Measurements from ENCODE around the gene RTN1.

DNA sequence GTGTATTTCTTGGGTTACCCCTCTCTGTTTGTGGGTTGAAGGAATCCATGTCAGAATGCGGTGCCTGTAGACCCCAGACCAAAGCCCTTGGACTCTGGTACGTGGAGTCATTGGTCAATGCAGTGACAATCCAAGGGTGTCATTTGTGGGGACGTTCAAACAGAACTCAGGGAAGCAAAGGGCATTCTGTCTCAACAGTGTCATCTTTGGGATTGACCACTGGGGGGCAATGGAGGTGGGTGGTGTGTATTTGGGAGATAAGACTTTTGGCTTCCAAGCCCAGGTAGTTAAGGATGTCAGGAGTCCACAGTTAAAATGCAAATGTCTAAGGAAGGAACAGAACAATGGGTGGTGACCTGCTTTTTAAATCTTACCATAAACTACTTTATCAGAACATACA, 239.3 kb downstream of the RTN1 start:
- TF ChIP-seq POLR2A (IDR thresholded peaks at IDR 0.05; ENCODE audit: low read depth, low read length) (no peak), EP300 (IDR thresholded peaks at IDR 0.05; ENCODE audit: borderline replicate concordance in 1 of 2, control insufficient read depth in 1 of 2, low read depth in 2 of 2, low read length in 2 of 2) (no peak), YY1 (IDR thresholded peaks at IDR 0.05; ENCODE audit: low read depth, low read length) (no peak), CTCF (IDR thresholded peaks at IDR 0.05 in 2 of 3, conservative IDR thresholded peaks at IDR 0.05 in 1 of 3; ENCODE audit: control insufficient read depth in 2 of 3, extremely low read depth in 1 of 3, insufficient read depth in 1 of 3, low read depth in 3 of 3, low read length in 3 of 3) (peak; percentile 24 to 26 (median 26); a peak in 3 of 6 replicates), RAD51 (IDR thresholded peaks at IDR 0.05) (no peak), ZSCAN29 (IDR thresholded peaks at IDR 0.05) (no peak), ELK1 (IDR thresholded peaks at IDR 0.05; ENCODE audit: low read depth, low read length) (no peak), NFYB (IDR thresholded peaks at IDR 0.05; ENCODE audit: insufficient read depth, low read depth, low read length) (no peak), EZH2 (IDR thresholded peaks at IDR 0.05; ENCODE audit: borderline replicate concordance, control insufficient read depth, low read depth, low read length) (no peak)
